ENCODE measurements around the gene RCAN2.
"Not testable (repeated sequence)": the region's sequence is repeated elsewhere in the genome, so short reads cannot be mapped to it uniquely, and the experiment has no call there.

RCAN2 gene

GRCh38 chr6:46440141-46440540 is 51.1 kb downstream of the RCAN2 start:
- DNase-seq = no peak

DNA sequence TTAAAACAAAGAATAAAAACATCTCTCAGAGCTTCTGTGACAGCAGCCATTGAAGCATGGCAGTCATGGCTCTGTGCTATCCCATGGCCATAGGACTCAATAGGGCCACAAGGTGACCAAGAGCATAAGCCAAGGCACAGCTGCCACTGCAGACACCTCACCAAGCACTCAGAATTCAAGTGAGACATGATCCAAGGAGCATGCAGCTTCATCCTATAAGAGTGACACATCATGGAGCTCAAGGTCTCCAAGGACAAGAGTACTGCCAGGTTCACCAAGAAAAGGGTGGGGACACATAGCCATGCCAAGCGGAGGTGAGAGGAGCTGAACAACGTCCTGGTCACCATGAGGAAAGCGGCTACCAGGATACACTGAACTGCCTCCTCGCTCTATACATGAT is 53.0 kb downstream of the RCAN2 start:
- no peak for DNase-seq

GRCh38 chr6:46437671-46438221 is 53.5 kb downstream of the RCAN2 start:
- no peak for DNase-seq

DNA sequence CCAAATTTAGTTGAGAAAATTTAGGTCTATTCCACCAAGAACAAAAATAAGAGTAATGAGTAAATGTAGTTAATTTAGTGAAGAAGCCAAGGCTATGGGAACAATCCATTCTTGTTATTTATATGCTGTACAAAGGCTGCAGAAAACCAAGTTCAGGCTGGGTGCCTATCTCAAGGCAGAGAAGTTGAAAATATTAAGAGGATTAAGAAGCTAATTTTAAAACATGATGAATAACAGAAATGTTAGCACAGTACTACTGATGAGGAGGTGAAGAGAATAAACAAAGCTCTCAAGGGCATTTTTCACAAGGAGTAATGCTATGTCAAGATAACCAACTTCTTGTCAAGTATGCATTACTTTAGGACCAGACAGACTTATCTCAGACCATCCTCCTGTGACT is 68.6 kb downstream of the RCAN2 start:
- DNase-seq = no peak

DNA sequence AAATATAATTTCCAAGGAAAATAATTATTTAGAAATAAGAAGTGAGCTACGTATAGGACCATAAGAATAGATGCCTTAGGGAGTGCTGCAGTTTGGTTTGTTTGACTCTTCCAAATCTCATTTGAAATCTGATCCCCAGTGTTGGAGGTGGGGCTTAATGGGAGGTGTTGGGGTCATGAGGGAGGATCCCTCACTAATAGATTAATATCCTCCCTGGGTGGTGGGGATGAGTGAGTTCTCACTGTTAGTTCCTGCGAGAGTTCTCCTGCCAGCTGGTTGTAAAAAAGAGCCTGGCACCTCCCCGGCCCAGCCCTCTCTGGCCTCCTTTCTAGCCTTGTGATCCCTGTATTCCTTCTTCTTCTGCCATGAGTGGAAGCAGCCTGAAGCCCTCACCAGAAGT is 69.3 kb downstream of the RCAN2 start:
- no peak for DNase-seq

GRCh38 chr6:46420921-46421638 is 70.2 kb downstream of the RCAN2 start:
- no peak for DNase-seq

- DNase-seq = no peak
Observed at GRCh38 chr6:46419576-46420002, 71.7 kb downstream of the RCAN2 start.

- no peak for DNase-seq
Observed at GRCh38 chr6:46414398-46414797, 76.9 kb downstream of the RCAN2 start.

- DNase-seq = no peak
Observed at GRCh38 chr6:46412662-46413061, 78.6 kb downstream of the RCAN2 start.

GRCh38 chr6:46411456-46412197 is 79.6 kb downstream of the RCAN2 start:
- no peak for DNase-seq

GRCh38 chr6:46410334-46410953 is 80.8 kb downstream of the RCAN2 start:
- DNase-seq = no peak

GRCh38 chr6:46407776-46408530 is 83.3 kb downstream of the RCAN2 start:
- no peak for DNase-seq

DNA sequence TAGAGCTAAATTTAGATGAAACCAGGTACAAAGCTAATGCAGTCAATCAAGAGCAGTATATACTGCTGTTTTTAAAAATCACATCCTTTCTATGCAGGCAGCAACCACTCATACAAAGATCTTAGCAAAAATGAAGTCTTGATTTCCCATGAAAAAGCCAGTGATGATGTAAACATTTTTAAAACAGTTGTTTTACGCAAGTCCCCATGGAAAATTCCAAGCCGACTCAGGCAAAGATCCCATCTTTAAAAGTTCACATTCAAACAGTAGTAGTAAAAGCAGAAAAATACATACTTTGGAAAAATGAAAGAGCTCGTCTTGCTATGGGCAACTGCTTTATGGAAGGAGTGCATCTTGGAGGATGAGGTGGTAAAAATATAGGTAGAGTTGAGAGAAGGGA is 84.0 kb downstream of the RCAN2 start:
- no peak for DNase-seq

GRCh38 chr6:46405620-46406180 is 85.5 kb downstream of the RCAN2 start:
- not testable (repeated sequence) for DNase-seq

DNA sequence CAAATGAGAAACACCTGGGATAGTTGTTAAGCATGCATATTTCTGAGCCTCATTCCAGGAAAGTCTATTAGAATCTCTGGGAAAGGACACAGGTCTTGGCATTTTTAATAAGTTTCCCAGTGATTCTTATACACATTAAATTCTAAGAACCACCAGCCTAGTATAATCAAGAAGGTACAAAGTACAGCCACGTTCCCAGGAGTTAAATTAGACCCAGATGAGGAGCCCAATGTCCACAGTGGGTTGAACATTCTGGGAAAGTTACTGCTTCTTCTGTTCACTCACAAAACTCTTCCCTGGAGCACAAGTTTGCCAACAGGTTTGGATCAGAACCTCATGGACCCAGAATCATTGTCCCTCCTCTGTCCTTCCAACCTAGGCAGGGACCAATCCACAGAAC is 90.4 kb downstream of the RCAN2 start:
- DNase-seq = no peak

DNA sequence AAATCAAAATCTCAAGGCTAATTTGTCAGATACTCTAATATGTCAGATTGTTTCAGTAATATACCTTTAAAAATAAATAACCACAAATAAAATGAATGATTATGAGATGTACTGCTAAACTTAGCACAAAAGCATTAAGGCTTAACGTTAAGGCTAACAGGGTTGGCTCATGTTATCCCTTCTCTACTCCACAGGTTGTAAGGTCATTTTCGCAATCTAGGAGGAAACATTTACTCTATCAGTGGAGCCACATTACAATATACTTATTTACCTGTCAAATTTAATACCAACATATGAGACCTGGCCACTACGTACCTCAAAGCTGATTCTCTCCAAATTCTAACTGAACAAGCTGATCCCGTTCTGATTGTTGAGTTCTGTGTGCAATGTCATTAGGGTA is 95.7 kb downstream of the RCAN2 start:
- DNase-seq = no peak

- DNase-seq = no peak
Observed at GRCh38 chr6:46393940-46394337, 97.3 kb downstream of the RCAN2 start.

GRCh38 chr6:46393161-46393939 is 97.9 kb downstream of the RCAN2 start:
- DNase-seq = no peak

DNA sequence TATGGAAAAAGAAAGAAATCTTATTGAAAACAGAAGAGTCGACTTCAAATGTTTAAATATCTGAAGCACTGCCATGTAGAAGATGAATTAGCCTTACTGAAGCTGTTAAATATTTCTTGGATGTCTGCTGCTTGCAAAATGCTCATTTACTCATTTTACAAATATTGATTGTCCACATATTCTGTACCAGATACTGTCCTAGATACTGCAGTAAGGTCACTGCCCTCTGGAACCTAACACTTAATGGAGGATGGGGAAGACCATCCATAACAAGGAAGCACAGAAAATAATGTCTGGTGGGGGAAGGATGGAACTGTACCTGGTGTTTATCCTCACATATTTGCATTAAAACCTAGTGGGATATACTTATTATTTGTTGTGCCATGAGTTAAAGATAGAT is 99.0 kb downstream of the RCAN2 start:
- no peak for DNase-seq

GRCh38 chr6:46390153-46390876 is 100.9 kb downstream of the RCAN2 start:
- no peak for DNase-seq

DNA sequence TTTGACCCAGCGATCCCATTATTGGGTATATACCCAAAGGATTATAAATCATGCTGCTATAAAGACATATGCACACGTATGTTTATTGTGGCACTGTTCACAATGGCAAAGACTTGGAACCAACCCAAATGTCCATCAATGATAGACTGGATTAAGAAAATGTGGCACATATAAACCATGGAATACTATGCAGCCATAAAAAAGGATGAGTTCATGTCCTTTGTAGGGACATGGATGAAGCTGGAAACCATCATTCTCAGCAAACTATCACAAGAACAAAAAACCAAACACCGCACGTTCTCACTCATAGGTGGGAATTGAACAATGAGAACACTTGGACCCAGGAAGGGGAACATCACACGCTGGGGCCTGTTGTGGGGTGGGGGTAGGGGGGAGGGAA is 103.5 kb downstream of the RCAN2 start:
- not testable (repeated sequence) for DNase-seq

Data from stimulated activated CD4-positive, alpha-beta T cell treated with anti-CD3 and anti-CD28 coated beads, Interleukin-12 subunit alpha, Interleukin-12 subunit beta, amount 100 ng/mL, for 4 hours (primary cell).